H1 (cell line): Measurements from ENCODE around the gene MYH6. TPM values are rescaled to one million over a fixed set of nuclear protein-coding genes. Genes with fewer than 3 reads are reported as not detected.

ENCODE experiments used
- CREB1 ChIP-seq: IDR thresholded peaks from 2 replicates; pipeline ENCODE4 v1.6.1; 2012; ENCODE audit warnings: inconsistent platforms
- POU5F1 ChIP-seq: IDR thresholded peaks from 2 replicates; pipeline ENCODE4 v1.6.1; 2011; ENCODE audit warnings: low read depth, mild to moderate bottlenecking, low read length, moderate library complexity
- TCF12 ChIP-seq: IDR thresholded peaks from 2 replicates; pipeline ENCODE4 v1.6.1; 2011; ENCODE audit warnings: low read depth, mild to moderate bottlenecking, low read length
- polyA plus RNA-seq, 7 experiments: library from polyadenylated mRNA; depleted of rRNA in 3 of 7; stranded (reverse) in 5 of 7; unstranded in 2 of 7; fragments of >200 nt in 5 of 7; fragments of 200-250 nt in 2 of 7; gene quantifications; 1 replicate in 5 of 7; 2 replicates in 1 of 7; 4 replicates in 1 of 7; pipeline versions ENCODE4 v1.2.1 to v1.2.3, GENCODE V29; 2011 to 2013; ENCODE audit warnings: missing spikeins in 2 of 7, mixed read lengths in 2 of 7
- total RNA-seq: library from RNA; stranded (reverse); fragmentation: NEBNext Ultra II Directional; extraction: Animal tissue kit (Norgen Biotek cat#: 25700); gene quantifications from 2 replicates; pipeline ENCODE4 v1.2.1, GENCODE V29; 2021

The MYH6 gene
- total and polyA plus RNA-seq, 2 of the 8 experiments (the other 6 are each of a cell fraction or from before 2014, with no cell fraction given), result 0.03 TPM; not detected in 1

- no peak for TF ChIP-seq TCF12
- no peak for TF ChIP-seq POU5F1
- TF ChIP-seq CREB1, result no peak
Measured at GRCh38 chr14:23405096-23405495, 3.0 kb downstream of the MYH6 start (continued).
